Fibroblast of peridontal ligament (primary cell): Measurements from ENCODE around the gene S100Z.
"Not testable (repeated sequence)": the region's sequence is repeated elsewhere in the genome, so short reads cannot be mapped to it uniquely, and the experiment has no call there.

Experiments
- DNase-seq: peaks from one replicate; pipeline ENCODE4 v3.0.0-alpha.2; 2010; ENCODE audit errors: extremely low read depth

S100Z gene

DNA sequence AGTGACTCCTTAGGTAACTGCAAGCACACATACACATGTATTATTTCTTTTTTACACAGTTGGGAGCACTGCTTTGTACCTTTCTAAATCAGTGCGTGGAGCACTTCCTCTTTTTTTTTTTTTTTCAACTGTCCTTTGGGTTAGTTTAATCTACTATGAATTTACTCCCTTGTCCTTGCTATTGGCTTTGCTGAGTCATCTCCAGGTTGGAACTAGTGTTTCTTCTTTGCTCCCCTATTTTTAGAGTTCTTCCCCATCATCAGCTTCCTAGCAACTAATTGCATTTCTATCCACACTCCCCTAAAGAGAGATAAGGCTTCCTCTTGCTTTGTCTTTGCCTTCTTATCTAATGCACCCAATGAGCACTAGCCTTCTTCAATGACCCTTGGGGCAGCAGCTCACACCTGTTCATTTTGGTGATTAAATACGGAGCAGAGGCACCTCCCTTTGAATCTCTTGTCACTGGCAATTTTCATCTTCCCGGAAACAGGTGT lies 24.3 kb downstream of the S100Z start:
- DNase-seq: no peak

DNA sequence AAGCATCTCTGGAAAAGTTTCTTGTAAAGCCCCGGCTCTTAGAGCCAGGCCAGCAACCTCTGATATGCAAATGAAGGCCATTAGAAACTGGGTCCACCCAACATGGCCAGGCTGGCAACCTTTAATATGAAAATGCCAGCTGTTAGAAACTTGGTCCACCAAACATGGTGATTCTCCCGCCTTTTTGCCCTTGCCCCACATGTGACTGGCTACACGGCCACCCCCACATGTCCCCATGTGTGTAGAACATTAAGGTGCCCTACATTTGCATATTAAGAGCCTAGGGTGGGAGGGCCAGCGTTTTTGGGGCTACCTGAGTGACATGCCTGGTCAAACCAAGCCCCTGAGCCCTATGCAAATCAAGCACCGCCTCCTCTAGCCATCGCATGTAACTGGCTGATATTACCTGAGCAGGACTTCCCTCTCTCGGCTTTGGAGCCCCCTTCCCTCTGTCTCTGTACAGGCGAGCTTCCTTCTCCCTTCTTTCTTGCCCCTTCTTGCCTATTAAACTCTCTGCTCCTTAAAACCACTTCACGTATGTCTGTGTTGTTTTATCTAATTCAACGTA lies 39.0 kb downstream of the S100Z start:
- DNase-seq: no peak

DNA sequence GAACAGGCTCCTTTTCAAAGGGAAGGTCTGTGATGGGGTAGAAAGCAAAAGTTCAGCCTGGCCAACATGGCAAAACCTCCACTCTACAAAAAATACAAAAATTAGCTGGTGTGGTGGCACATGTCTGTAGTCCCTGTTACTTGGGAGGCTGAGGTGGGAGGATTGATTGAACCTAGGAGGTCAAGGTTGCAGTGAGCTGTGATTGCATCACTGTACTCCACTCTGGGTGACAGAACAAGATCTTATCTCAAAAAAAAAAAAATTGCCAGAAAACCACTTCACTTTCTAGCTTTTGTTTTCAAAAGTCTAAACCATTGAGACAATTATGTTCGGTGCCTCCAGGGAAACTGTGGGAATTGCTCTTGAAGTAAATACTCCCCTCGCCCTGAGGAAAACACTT lies 43.5 kb downstream of the S100Z start:
- no peak for DNase-seq

DNA sequence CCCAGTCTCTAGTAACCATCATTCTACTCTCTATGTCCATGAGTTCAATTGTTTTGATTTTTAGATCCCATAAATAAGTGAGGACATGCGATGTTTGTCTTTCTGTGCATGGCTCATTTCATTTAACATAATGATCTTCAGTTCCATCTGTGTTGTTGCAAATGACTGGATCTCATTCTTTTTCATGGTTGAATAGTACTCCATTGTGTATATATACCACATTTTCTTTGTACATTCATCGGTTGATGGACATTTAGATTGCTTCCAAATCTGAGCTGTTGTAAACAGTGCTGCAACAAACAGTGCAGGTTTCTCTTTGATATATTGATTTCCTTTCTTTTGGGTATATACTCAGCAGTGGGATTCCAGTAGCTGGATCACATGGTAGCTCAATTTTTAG lies 46.4 kb downstream of the S100Z start:
- DNase-seq: no peak

DNA sequence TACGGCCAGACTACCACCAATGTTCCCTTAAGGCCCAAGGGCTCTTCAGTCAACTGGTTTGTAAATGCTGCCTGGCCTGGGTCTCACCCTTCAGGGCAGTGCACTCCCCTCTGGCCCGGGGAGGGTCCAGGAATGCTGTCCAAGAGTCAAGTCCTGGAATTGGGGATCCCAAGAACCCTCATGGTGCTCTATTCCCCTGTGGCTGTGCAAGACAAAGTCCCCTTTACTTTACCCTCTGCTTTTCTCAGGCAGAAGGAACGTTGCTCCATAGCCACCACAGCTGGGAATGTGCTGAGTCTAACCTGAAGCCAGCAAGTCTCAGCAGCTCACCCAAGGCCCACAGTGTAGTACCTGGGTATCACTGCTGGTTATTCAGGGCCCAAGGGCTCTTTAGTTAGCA lies 51.7 kb downstream of the S100Z start:
- DNase-seq: no peak

DNA sequence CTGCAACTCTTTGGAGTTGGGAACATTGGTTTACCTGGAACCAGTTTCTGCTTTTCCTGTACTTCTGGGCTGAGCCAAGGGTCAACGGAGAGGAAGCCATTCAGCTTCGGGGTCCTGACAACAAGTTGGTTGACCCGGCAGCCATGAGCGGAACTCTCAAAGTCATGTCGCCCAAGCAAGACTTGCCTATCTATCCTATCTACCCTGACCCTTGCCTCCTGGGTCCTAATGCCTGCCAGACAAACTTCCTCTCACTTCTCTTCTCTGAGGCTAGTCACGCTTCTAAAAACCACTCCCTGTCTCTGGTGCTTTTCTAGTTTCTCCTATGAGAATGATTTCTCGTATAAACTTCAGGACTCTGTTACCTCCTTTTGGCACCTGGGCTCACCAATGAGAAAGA lies 58.4 kb downstream of the S100Z start:
- DNase-seq: no peak

DNA sequence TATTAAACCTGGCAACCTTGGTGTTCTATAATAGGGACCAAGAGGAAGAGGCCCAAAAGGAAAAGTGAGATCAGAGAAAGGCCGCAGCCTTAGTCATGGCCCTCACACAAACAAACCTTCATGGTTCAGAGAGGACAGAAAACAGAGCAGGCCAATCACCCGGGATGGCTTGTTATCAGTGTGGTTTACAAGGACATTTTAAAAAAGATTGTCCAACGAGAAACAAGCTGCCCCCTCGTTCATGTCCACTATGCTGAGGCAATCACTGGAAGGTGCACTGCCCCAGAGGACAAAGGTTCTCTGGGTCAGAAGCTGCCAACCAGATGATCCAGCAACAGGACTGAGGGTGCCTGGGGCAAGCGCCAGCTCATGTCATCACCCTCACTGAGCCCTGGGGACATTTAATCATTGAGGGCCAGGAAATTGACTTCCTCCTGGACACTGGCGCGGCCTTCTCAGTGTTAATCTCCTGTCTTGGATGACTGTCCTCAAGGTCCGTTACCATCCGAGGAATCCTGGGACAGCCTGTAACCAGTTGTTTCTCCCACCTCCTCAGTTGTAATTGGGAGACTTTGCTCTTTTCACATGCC lies 60.6 kb downstream of the S100Z start:
- not testable (repeated sequence) for DNase-seq

DNA sequence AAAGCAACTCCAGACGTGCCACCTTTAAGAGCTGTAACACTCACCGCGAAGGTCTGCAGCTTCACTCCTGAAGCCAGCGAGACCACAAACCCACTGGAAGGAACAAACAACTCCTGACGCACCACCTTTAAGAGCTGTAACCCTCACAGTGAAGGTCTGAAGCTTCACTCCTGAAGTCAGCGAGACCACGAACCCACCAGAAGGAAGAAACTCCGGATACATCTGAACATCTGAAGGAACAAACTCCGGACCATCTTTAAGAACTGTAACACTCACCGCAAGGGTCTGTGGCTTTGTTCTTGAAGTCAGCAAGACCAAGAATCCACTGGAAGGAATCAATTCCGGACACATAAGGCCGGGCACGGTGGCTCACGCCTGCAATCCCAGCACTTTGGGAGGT lies 64.9 kb downstream of the S100Z start:
- DNase-seq: not testable (repeated sequence)

DNA sequence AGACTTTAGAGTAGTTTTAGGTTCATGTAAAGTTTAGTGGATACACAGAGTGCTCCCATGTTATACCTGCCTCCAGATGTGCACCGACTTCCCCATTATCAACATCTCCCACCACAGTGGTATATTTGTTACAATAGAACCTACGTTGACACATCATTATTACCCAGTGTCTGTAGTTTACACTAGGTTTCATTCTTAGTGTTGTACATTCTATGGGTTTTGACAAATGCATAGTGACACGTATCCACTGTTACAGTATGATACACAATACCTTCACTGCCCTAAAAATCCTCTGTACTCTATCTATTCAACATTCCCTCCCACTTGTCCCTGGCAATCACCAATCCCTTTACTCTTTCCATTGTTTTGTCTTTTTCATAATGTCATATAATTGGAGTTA lies 68.7 kb downstream of the S100Z start:
- no peak for DNase-seq

DNA sequence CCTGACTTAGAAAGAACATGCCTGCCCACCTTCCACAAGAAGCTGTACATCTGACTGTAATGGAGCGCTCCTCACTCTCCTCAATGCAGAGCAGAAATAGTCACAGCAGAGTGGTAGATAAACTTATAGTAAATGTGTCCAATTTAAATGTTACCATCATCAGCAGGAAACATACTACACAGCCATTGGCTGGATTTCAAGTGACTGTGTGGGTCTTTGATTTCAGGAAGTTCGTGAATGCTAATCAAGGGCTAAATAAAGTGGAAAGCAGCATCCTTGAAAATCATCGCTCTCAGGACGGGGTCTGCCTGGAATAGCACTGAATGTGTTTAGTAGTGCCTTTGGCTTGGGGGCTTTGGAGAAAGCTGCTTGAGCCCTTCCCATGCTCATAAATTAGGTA lies 70.7 kb downstream of the S100Z start:
- no peak for DNase-seq

DNA sequence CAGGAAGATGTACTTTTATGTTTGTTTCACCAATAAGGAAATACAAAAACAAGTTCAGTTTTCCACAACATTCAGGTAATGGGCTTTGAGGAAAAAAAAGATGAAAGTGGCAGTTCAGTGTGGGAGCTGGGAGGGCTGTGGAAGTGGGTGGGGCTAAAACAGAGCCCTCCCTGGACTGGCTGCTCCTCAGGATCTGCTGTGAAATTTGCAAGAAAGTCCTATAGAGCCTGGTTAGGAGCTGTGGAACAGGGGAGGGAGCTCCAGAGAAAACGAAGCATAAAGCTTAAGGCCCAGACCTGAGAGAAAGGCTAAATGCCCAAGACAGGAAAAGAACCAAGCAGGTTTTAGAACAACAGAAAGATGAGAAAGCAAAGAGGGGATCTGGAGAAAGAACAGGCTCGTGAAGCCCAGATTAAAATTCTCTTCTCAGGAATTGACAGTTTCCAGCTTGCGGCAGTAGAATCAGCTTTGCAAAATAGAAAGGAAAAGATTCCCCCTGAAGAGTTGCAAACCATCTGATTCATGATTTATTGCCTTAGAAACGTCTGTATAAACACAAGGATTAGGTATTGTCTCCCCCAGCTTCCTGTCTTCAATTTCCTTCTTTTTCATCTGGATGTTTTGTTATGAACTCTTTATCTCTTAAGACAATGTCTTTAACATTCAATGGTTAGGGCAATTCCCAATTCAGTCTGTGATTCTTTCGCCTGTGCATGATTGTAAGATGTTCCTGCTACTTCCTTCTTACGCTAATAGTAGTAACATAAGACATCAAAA lies 76.7 kb downstream of the S100Z start:
- DNase-seq: no peak

DNA sequence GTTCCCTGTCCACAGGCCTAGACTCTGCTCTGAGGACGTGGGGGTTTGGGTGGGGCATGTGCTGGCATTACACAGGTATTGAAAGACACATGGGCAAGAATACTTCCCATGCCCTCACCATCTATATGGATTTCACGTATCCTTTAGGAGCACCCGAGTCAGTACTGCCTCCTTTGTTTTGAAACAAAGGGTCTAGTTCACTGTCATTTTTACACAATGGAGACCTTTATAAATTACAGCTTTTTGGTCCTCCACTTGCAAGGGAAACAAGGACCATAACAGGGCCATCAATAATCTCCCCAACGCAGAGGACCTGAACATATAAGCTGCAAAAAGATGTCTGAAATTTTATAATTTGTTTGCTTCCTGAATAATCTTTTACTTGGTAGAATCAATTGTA lies 78.1 kb downstream of the S100Z start:
- no peak for DNase-seq

DNA sequence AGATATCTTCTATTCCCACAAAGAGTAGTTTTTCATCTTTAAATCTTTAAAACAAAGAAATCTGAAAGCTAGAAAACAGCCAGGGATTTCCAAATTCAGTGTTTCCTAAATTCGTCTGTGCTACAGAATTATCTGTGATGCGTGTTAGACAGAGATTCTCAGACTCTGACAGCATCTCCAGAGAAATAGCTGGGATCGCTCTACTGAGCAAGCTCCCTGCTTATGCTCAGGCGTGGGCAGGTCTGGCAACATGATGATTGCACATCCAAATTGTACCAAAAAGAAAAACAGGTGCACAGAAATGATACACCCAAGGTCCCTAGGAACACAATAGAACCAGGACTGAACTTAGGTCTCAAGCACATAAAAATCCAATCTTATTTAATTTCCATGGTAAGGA lies 80.3 kb downstream of the S100Z start:
- no peak for DNase-seq

DNA sequence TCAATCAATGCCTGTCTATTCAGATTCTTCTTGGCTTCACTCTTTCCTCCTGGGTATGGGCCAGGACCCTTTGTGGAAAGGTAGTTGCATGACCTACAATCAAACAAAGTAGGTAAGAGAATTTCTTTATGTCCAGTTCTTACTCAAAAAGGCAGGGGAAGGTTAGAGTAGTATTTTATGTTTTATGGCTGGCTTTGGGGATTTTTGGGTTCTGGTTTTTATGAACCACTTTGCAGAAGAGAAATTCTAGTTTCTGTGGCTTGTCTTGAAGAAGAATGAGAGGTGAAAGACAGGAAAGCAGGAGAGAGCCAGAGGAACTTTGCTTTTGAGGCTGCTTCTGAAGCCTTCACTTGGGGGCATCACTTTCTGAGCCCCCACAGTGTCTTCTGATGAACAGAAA lies 88.4 kb downstream of the S100Z start:
- no peak for DNase-seq

DNA sequence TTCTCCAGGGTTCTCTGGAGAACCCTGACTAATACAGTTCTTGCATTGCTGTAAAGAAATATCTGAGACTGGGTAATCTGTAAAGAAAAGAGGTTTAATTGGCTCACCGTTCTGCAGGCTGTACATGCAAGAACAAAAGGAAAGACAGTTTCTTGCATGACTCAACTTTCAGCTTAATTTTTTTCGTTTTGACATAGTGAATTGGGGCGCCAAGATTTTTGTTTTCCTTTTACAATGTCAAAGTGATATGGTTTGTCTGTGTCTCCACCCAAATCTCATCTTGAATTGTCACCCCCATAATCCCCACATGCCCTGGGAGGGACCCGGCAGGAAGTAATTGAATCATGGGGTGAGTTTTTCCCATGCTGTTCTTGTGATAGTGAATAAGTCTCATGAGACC lies 91.2 kb downstream of the S100Z start:
- DNase-seq: no peak

DNA sequence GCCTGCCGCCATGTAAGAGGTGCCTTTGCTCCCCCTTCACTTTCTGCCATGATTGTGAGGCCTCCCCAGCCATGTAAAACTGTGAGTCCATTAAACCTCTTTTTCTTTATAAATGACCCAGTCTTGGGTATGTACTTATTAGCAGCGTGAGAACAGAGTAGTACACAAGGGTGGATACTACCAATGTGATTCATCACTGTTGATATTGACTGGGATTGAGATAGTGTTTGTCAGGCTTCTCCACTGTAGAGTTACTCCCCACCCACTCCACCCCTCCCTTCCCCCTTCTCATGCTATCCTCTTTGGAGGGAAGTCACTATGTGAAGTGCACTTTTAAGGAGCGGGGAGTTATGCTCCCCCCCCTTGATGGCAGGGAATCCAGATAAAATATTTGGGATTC lies 91.6 kb downstream of the S100Z start:
- DNase-seq: no peak

DNA sequence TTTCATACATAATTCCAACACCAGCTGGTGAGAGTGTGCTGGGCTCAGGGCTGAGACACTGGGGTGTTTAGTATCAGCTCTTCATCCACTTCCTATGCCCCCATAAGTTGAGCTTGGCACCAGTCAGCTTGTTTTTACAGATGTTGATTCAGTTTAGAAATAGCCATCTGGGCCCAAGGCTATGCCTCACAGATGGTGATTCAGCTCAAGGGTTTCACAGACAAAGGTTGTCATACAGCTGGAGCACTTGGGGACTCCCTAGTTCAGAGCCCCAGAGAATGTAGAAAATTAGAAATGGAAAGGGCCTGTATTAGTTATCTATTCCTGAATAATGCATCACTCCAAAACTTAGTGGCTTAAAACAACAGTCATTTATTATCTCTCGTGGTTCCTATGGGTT lies 92.8 kb downstream of the S100Z start:
- peak; percentile 75 for DNase-seq

DNA sequence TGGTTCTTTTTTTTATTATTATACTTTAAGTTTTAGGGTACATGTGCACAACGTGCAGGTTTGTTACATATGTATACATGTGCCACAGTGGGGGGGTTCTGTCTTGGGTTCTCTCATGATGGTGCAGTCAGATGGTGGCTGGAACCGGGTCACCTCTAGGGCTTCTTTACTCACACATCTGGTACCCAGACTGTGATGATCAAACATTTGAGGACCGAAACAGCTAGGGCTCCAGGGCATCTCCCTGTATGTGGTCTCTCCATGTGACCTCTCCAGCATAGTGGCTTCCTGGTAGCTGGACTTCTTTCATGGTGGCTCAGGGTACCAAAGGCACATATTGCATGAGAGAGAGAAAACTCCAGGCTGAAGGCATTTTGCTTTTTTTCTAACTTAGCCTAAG lies 93.2 kb downstream of the S100Z start:
- DNase-seq: no peak

DNA sequence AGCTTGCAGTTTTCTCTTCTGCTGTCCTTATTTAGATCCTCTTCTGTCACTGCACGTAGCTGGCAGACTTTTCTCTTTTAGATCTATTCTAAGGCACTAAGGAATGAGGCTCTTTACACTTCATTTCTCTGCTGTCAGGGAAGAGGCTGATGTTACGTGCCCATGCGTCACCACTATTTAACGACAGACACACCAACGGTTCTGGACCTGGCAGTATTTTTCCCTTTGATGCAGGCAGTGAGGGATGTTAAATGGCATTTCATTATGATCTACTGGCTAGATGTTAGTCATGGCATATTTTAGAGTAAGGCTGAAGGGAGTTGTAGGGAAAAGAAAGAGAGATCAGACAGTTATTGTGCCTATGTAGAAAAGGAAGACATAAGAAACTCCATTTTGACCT lies 94.8 kb downstream of the S100Z start:
- no peak for DNase-seq

DNA sequence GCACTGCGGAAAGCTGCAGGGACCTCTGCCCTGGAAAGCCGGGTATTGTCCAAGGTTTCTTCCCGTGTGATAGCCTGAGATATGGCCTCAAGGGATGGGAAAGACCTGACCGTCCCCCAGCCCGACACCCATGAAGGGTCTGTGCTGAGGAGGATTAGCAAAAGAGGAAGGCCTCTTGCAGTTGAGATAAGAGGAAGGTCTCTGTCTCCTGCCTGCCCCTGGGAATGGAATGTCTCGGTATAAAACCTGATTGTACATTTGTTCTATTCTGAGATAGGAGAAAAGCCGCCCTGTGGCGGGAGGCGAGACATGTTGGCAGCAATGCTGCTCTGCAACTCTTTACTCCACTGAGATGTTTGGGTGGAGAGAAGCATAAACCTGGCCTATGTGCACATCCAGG lies 95.4 kb downstream of the S100Z start:
- not testable (repeated sequence) for DNase-seq

DNA sequence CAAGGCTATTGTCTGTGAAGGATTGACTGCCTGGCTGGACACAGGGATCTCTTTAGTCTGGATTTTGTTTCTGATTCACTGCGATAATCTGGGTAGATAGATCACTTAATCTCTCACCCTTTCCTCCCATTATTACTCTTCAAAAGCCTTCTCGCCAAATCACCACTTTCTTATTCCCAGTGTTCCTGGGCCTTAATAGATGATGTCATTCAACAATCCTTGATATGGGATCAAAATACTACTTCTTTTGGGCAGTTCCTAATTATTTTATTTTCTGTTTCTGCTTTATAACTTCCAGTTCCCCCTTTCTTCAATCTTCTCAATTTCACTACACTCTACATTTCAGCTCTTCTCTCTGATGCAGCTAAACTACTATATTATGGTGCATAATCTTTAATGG lies 96.3 kb downstream of the S100Z start:
- DNase-seq: no peak

DNA sequence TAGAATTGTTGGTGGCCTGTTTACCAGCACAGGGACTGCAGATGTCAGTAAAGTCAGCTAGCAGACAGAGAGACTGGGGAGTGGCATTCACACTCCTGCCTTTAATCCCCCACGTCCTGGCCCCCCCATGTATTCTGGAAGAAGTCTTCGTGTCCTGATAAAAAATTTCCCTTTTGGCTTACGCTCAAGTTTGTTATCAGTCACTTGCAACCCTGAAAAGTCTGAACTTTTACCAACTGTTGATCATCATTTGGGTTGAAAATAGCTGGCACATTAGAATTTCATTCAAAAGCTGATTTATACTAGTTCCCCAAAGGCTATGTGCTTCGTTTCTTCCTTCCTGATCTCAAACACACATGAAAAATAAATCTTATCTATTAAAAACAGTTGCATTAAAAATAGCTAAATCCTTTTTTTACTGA lies 97.3 kb downstream of the S100Z start:
- no peak for DNase-seq

DNA sequence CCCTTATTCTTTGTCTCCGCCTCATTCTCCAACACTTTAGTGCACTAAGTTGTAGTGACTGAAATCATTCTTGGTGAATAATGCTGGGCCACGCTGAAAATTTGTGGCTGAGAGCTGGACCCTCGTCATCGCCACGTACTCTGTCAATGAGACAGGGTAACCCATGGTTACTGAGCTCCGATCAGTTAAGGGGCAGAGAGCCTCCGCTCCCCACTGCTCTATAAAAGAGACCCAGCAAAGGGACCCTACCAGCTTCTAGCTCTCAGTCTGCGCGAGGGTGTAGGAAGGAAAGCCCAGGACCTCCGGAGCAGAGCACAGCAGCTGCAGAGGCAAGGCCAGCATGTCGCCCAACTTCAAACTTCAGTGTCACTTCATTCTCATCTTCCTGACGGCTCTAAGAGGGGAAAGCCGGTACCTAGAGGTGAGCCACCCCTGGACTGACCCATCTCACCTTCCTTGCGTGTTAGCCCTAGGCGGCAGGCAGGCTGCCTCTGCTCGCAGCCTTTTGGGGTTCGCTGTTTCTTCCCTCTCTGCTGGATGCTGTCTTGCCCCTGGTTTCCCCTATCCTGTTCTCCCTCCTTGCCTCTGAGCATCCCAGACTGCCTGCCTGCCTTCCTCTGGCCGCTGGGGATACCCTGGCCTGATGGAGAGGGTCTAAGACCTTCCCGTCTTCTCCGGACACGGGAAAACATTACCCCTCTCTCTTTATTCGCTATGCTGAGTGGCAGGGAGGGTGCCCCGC lies 103.2 kb downstream of the S100Z start, which contains the start of gene CRHBP:
Gene CRHBP, plus strand, starts transcription at position 251 of the 742 bp plus-strand sequence. Its CDS starts 90 bp downstream, at position 341.
- no peak for DNase-seq
